HG03571 (cell line): ENCODE measurements around the gene GARIN1A.
"Not testable (repeated sequence)": the region's sequence is repeated elsewhere in the genome, so short reads cannot be mapped to it uniquely, and the experiment has no call there.

ENCODE experiments used
- ATAC-seq: cut with Tn5 transposase; IDR thresholded peaks from one replicate; pipeline ENCODE4 v1.9.1; 2021; ENCODE audit not compliant: unreplicated experiment

GARIN1A gene

DNA sequence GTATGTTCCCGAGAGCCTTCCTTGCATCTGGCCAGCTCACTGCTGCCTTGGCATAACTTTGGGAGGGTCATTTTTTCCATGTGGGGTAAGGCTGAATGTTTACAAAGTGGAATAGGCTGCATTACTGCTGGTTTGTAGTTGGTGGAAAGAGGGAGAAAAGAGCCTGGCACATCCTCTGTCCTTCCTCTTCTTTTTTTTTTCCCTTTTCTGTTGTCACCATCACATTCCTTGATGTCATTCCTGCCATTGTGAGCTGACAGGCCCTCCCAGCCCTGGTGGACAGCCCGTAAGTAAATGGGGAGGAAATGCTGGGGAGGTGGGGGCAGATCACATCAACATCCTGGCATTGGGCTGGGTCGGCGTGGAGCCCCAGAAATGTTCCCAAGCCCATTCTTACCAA lies at the start of gene GARIN1A:
GARIN1A (plus strand) TSS at position 301 of the 400 bp plus-strand sequence. CDS start 106 bp downstream, outside the sequence.
- ATAC-seq = no peak

DNA sequence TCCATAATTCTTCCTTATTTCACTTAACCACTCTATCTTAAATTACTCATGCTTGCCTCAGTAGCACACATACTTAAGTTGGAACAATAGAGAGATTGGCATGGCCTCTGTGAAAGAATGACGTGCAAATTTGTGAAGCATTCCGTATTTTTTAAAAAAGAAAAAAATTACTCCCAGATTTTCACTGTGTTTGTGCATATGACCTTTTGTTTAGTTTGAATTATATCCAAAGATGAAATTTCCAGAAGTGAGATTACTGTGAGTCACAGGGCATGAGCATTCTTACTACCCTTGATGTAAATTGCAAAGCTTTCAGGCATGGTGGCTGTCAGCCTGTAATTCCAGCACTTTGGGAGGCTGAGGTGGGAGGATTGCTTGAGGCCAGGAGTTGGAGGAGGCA lies 45.0 kb upstream of the GARIN1A start:
- ATAC-seq = not testable (repeated sequence)

DNA sequence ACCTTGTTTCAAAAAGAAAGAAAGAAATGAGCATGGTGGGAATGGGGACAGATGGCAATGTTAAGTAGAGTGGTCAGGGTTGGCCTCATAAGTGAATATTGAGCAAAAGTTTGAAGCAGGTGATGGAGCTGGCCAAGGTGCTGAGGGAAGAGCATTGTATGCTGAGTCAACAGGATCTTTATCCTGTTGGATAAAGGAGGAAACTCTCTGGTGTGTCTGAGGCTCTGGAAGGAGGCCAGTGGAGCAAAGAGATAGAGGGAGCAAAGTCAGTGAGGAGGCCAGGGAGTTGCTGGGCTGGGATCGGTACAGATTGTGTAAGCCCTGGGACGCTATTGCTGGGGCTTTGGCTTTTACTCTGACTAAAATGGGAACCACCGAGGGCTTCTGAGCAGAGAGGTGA lies 38.2 kb upstream of the GARIN1A start:
- ATAC-seq = not testable (repeated sequence)

DNA sequence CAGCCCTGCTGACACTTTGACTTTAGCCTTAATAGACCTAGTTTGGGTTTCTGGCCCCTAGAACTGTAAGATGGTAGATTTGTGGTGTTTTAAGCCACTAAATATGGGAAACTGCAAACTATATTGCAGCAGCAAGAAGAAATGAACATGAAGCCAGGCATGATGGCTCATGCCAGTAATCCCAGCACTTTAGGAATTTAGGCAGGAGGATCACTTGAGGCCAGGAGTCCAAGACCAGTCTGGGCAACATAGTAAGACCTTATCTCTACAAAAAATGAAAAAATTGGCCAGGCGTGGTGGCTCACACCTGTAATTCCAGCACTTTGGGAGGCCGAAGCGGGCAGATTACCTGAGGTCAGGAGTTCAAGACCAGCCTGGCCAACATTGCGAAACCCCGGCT lies 26.9 kb upstream of the GARIN1A start:
- ATAC-seq = not testable (repeated sequence)

DNA sequence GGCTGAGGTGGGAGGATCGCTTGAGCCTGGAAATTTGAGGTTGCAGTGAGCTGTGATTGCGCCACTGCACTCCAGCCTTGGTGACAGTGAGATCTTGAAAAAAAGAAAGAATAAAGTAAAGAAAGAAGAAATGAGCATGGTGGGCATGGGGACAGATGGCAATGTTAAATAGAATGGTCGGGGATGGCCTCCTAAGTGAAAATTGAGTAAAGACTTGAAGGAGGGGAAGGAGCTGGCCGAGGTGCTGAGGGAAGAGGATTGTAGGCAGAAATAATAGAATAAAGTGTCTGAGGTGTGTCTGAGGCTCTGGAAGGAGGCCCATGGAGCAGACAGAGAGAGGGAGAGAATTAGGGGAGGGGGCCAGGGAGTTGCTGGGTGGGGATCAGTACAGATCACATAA lies 26.2 kb upstream of the GARIN1A start:
- not testable (repeated sequence) for ATAC-seq

DNA sequence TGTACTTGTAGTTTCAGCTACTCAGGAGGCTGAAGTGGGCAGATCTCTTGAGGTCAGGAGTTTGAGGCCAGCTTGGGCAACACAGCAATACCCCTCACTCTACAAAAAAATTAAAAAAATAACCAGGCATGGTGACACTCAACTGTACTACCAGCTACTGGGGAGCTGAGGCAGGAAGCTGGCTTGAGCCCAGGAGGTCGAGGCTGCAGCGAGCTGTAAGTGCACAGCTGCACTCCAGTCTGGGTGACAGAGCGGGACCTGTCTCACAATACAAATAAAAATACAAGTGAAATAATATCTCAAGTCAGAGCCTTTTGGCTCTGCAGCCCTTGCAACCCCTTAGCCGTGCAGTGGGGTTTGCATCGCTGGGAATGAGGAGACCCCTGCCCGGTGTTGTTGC lies 25.2 kb upstream of the GARIN1A start:
- ATAC-seq = not testable (repeated sequence)

DNA sequence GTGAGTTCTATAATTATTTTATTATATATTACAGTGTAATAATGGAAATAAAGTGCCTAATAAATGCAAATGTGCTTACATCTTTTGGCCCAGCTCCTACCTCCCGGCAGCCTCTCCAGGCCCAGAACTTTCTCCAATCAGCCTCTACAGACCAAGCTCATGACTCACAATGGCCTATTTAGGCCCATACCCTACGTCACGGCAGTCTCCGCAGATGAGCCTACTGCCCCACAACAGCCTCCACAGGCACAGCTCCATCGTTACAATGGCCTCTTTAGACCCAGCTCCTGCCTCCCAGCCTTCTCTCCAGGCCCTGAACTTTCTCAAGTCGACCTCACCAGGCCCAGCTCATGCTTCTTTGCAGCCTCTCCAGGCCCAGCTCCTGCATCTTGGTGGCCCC lies 21.0 kb upstream of the GARIN1A start:
- ATAC-seq = not testable (repeated sequence)

DNA sequence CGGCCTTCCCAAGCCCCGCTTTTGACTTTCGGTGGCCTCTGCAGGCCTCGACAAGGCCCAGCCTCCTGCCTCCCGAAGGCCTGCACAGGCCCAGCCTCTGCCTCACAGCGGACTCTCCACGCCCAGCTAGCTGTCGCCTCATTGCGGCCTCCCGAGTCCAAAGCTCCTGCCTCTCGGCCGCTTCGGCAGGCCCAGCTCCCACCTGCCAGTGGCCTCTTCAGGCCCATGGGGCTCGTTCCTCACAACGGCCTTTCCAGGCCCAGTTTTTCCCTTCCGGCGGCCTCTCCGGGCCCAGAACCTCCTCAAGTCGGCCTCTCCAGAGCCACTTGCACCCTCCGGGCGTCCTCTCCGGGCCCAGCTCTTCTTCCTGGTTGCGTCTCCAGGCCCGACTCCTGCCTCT lies 19.5 kb upstream of the GARIN1A start:
- ATAC-seq = not testable (repeated sequence)

DNA sequence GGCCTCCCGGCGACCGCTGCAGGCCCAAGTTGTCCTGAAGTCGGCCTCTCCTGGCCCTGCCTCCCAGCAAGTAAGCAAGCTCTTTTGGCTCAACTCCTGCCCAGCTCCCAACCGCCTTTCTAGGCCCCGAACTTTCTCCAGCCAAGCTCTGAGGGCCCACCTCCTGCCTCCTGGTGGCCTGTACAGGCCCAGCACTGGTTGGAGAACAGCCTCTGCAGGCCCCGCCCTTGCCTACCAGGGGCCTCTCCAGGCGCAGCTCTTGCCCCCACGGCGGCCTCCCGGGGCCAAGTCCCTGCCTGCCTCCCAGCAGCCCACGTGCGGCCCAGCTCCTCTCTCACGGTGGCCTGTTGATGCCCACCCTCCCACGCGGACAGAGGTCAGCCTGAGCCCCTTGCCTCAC lies 18.9 kb upstream of the GARIN1A start:
- not testable (repeated sequence) for ATAC-seq

DNA sequence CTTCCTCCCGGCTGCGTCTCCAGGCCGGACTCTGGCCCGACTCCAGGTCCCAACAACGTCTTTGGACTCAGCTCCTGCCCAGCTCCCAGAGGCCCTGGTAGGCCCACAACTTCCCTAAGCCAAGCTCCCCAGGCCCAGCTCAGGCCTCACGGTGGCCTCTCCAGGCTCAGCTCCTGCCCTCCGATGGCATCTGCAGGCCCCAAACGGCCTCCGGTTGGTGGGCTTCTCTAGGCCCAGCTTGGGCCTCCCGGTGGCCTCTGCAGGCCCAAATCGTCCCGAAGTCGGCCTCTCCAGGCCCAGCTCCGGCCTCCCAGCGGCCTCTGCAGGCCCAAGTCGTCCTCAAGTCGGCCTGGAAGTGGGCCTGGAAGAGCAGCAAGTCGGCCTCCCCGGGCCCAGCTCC lies 18.0 kb upstream of the GARIN1A start:
- not testable (repeated sequence) for ATAC-seq

DNA sequence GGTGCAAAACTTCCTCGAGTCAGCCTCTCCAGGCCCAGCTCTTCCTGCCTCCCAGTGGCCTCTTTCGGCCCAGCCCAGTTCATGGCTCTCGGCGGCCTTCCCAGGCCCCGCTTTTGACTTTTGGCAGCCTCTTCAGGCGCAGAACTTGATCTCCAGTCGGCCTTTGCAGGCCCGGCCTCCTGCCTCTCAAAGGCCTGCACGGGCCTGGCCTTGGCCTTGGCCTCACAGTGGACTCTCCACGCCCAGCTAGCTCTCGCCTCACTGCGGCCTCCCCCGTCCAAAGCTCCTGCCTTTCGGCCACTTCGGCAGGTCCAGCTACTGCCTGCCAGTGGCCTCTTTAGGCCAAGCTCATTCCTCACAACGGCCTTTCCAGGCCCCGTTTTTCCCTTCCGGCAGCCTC lies 17.6 kb upstream of the GARIN1A start:
- not testable (repeated sequence) for ATAC-seq

DNA sequence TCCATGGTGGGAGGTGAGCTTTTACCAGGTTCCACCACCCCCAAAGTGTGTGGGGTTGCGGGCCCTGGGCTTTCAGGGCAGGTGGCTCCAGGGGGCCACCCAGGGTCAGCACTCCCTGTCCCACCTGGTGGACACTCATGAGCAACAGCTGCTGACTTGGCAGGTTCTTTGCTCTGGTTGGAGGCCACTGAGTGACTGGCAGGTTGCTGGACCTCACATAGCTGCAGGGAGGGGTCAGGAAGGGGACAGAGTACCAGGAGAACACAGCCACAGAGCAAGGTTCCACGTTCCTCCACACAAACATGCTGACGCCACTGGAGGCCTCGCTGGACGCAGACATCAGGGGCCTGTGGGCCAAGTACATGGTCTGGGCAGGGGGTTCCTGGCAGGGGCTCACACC lies 13.7 kb upstream of the GARIN1A start:
- ATAC-seq = not testable (repeated sequence)

DNA sequence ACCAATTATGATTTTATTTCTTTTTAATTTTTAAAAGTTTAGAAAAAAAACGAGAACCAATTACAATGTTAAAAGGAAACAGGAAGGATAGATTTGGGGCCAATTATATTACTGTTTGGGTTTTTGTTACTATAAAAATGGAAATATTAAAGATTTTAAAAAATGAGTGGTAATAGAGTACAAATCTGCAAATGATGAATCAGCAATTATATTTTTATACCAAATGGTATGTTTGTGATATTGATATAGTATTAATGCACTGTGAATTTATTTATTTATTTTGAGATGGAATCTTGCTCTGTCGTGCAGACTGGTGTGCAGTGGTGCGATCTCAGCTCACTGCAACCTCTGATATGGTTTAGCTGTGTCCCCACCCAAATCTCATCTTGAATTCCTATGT lies 11.5 kb upstream of the GARIN1A start:
- ATAC-seq = no peak

DNA sequence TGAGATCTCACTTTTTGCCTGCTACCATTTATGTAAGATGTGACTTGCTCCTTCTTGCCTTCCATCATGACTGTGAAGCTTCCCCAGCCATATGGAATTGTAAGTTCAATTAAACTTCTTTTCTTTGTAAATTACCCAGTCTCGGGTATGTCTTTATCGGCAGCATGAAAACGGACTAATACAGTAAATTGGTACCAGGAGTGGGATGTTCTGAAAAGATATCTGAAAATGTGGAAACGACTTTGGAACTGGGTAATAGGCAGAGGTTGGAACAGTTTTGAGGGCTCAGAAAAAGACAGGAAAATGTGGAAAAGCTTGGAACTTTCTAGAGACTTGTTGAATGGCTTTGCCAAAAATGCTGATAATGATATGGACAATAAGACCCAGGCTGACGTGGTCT lies 10.6 kb upstream of the GARIN1A start:
- ATAC-seq = no peak

DNA sequence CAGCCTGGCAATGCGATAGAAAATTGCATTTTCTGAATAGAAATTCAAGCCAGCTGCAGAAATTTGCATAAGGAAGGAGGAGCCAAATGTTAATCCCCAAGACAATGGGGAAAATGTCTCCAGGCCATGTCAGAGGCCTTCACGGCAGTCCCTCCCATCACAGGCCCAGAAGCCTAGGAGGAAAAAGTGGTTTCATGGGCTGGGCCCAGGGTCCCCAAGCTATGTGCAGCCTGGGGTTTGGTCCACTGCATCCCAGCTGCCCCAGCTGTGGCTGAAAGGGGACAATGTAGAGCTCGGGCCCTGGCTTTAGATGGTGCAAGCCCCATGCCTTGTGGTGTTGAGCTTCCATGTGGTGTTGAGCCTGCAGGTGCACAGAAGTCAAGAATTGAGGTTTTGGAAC lies 10.0 kb upstream of the GARIN1A start:
- ATAC-seq = no peak

DNA sequence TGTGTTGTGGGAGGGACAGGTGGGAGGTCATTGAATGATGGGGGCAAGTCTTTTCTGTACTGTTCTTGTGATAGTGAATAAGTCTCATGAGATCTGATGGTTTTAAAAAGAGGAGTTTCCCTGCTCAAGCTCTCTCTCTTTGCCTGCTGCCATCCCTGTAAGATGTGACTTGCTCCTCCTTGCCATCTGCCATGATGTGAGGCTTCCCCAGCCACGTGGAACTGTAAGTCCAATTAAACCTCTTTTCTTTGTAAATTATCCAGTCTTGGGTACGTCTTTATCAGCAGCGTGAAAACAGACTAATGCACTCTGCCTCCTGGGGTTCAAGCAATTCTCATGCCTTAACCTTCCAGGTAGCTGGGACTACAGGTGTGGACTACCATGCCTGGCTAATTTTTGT lies 8.9 kb upstream of the GARIN1A start:
- ATAC-seq = not testable (repeated sequence)

DNA sequence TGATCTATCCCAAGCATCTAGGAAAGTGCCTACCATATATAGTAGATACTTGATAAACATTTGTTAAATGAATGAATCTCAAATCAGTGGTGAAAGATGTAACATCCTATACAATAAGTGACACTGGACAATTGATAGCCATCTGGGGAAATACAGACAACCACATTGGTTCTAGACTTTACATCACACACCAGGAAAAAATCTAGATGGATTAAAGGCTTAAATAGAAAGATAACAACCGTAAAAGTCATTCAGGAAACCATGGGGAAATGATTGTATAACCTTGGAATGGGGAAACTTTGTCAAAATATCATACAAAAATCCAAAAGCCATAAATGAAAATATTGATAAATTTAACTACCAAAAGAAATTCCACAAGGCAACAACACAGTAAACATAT lies 7.0 kb upstream of the GARIN1A start:
- no peak for ATAC-seq

DNA sequence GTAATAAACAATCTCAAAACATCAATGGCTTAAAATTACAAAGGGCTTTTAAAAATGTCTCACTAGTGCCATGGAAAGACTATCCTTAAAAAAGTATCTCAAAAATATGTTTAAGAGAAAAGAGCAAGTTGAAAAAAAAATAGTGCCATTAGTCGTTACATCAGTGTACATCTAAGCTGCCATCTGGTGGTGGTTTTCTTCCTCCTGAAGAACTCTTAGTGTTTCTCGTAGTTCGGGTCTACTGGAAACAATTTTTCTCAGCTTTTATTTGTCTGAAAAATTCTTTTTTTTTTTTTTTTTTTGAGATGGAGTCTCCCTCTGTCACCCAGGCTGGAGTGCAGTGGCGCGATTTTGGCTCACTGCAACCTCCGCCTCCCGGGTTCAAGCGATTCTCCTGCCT lies 5.9 kb upstream of the GARIN1A start:
- no peak for ATAC-seq

DNA sequence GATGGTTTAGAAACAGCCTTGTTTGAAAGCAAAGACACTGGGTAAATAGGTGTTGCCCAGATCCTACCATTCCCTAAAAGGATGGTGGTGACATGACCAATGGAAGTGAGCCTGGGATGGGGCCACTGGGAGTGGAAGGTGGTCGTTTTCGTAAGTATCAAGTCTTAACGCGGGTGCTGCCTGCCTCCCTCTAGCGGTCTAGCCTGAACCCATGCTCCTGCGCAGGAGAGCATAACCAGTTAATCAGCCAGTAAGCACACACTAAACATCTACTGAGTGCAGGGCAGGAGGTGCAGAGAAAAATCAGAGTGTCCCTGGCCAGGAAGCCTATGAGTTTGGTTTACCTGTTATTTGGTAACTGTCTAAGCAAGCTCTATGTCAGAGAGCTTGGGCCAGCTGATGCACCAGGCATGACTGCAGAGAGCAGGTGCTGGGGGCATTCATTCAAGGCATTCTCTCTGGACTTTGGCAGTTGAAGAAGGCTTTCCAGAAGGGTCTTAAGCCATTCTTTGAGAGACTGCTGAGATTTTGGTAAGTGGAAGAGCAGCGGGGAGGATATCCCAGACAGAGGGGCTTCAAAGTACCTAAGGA lies 930 bp downstream of the GARIN1A start:
- ATAC-seq = no peak

DNA sequence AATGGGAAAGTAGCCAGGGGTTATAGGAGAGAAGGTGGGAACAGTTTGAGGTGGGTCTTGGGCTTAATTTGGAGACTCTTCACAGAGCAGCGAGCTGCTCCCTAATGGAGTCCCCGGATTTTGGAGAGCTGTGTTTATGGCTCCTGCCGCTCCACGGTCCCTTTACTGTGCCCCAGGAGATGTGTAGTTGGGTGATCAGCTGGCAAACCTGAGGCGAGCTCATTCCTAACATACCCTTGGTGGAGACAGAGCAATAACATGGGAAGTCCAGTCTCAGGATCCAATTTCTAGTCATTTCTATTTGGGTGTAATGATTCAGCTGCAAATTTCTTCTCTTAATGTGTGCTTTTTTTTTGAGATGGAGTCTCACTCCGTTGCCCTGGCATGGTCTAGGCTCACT lies 1.5 kb downstream of the GARIN1A start:
- ATAC-seq = no peak

DNA sequence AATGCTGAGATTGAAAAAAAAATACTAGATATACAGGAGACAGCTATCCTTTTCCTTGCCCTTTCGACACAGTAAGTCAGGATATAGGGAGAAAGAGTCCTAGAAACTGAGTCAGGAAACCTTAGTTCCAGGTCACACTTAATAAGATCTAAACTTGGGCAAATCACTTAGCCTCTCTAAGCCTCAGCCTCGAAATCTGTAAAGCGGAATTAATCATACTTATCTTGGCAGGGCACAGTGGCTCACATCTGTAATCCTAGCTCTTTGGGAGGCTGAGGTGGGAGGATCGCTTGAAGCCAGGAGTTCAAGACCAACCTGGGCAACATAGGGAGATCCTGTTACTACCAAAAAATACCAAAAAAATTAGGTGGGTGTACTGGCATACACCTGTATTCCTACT lies 4.6 kb downstream of the GARIN1A start:
- ATAC-seq = no peak

DNA sequence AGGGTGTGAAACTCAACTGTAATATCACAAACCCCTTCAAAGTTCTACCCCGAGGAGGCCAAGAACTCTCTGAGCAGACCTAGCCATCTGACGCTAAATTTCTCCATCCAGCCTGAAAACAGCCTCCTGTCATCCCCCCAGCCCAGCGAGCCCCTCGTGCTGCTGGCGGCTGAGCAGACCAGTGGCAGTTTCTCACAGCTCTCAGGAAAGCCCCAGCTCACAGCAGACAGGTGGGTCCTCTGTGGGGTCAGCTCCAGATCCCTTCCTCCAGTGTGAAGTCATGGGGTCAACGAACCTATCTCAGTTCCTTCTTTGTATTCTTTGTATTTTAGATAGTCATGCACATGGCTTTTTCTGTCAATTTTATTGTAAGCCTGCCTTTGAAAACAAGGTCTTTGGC lies 7.8 kb downstream of the GARIN1A start:
- no peak for ATAC-seq

DNA sequence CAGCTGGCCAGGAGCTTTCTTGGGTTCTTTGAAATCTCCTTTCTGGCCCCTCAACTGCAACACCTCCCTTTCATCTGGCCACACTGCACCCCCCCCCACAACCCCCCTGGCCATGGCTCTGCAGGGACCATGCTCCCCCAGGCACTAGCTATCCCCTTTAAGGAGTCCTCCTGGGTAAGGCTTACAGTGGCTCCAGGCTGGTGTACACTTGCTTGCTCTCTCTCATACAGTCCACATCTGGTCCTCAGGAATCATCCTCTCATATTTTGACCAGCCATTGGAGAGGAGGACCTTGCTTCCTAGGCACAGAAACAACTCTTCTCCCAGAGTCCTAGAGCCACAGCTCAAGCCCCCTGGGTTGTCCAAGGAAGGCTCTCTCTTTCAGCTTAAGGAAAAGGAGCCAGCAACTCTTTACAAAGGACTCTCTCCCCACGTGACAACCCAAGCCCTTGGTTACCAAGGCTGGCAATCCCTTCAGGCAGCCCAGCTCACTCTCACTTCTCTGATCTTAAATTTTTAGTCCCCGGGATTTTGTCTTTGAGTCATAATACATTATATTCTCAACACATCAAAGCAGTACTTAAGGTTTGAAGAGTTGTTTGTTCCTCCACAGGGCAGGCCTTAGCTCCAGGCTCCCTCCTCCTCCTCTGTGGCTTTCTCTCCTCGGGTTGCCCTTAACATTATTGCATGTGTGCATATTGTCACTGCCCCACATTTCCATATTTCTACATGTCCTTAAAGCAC lies 9.9 kb downstream of the GARIN1A start:
- ATAC-seq = no peak
